Lung (tissue), 12 donors: Measurements from ENCODE around the gene CREG2. TPM values are rescaled to one million over a fixed set of nuclear protein-coding genes. Genes with fewer than 3 reads are reported as not detected.
A peak's percentile ranks its signal among the peaks of the same experiment; 100 is the strongest.

Experiments used
- ATAC-seq: fragments of 200-7000 bp; cut with Tn5 transposase; one replicate; pipeline ENCODE4 v1.9.1; 2020; ENCODE audit warnings: moderate number of reproducible peaks; ENCODE audit not compliant: insufficient read depth, low FRiP score
- DNase-seq, 3 donors: peaks; one replicate each; pipeline ENCODE4 v3.0.0-alpha.2; 2013 to 2017
- H3K27ac ChIP-seq, 2 donors: one replicate each; pipeline ENCODE4 v1.5.1; 2013; ENCODE audit warnings: mild to moderate bottlenecking in 2 of 2, moderate library complexity in 2 of 2, control low read depth in 1 of 2, inconsistent platforms in 1 of 2, low read depth in 1 of 2, low read length in 1 of 2
- H3K27me3 ChIP-seq, 3 donors: one replicate each; pipeline ENCODE4 v1.5.1; 2013; ENCODE audit warnings: low read length in 2 of 3; ENCODE audit not compliant: control insufficient read depth in 3 of 3, insufficient read depth in 3 of 3
- H3K36me3 ChIP-seq, 4 donors: one replicate each; pipeline ENCODE4 v1.5.1; 2013; ENCODE audit warnings: low read length in 4 of 4, mild to moderate bottlenecking in 1 of 4, moderate library complexity in 1 of 4; ENCODE audit not compliant: control insufficient read depth in 4 of 4, insufficient read depth in 4 of 4
- H3K4me1 ChIP-seq, 5 donors: one replicate each; pipeline ENCODE4 v1.5.1; 2013; ENCODE audit warnings: low read length in 5 of 5, mild to moderate bottlenecking in 2 of 5, moderate library complexity in 1 of 5; ENCODE audit not compliant: control insufficient read depth in 5 of 5, insufficient read depth in 5 of 5
- H3K4me3 ChIP-seq: one replicate; pipeline ENCODE4 v1.5.1; 2013; ENCODE audit warnings: mild to moderate bottlenecking, control low read depth, moderate library complexity
- H3K9ac ChIP-seq, 2 donors: one replicate each; pipeline ENCODE4 v1.5.1; 2013; ENCODE audit warnings: low read length in 2 of 2, control low read depth in 1 of 2; ENCODE audit not compliant: insufficient read depth in 1 of 2
- H3K9me3 ChIP-seq, 4 donors: one replicate each; pipeline ENCODE4 v1.5.1; 2013; ENCODE audit warnings: low read length in 3 of 4, mild to moderate bottlenecking in 1 of 4, moderate library complexity in 1 of 4; ENCODE audit not compliant: control insufficient read depth in 4 of 4, insufficient read depth in 3 of 4
- CTCF ChIP-seq: IDR thresholded peaks from 2 replicates; pipeline ENCODE4 v1.5.1; 2012; ENCODE audit warnings: mild to moderate bottlenecking; ENCODE audit errors: control extremely low read depth, extremely low read depth
- WGBS, 2 donors: extraction: QIAGEN DNeasy Blood & Tissue Kit; methylation state at CpG; one replicate each; pipeline ENCODE4 v1.1.7; 2013; 5-methylcytosine and 5-hydroxymethylcytosine counted together
- polyA plus RNA-seq, 2 donors: library from polyadenylated mRNA; stranded (reverse); fragments of 200-250 nt; gene quantifications; one replicate each; pipeline ENCODE4 v1.2.1, GENCODE V29; 2013
- total RNA-seq, 2 donors: library from RNA; depleted of rRNA in 1 of 2; stranded (reverse); fragments of >200 nt in 1 of 2; gene quantifications; one replicate each; pipeline ENCODE4 v1.2.1, GENCODE V29; 2014 to 2021
- donor health status: control.
- donor health status: control.
- donor health status: Bipolar disorder and iron deficiency.
- donor health status: healthy.
- donor health status: DM: yes; HTN: yes; CAD: no.

The CREG2 gene
- total and polyA plus RNA-seq, 4 donors, result 0.06 to 0.67 (median 0.08) TPM; not detected in 1

DNA sequence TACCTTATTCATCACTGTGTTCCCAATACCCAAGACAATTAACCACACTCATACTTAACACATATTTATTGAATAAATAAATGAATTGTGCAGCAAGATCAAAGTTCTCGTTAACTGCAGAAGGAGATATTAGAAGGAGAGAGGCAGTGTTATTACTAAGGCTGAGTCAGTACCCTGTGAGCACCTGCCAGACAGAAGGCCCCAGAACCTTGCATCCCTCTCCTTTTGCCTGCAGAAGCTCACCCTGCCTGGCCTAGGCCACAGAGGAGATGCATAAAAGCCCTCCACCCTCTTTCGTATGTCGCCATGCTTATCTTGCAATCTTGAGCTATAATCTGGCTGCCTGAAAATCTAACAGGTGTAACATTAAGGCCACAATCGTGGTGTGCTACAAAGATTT is 58.3 kb downstream of the CREG2 start:
- no peaks in the 10 kb centered on the region for H3K27me3 ChIP-seq
- H3K4me1 ChIP-seq, result peaks cover 0 to 20% (median 1%) of the 10 kb centered on the region in 5 donors
- H3K27ac ChIP-seq, result peak overlapping the region in 1 of 2 donors; percentile 35
- no peaks in the 10 kb centered on the region for H3K9me3 ChIP-seq
- no peak for ATAC-seq
- no peak for DNase-seq
- no peak overlapping the region for H3K4me3 ChIP-seq
- H3K36me3 ChIP-seq, result no peaks in the 10 kb centered on the region
- 42 to 66% methylated on average over 4 of the region's 4 CpGs for WGBS, 2 donors
- no peak for TF ChIP-seq CTCF
- H3K9ac ChIP-seq, result no peak overlapping the region

- H3K9ac ChIP-seq, result no peak overlapping the region
- no peak for TF ChIP-seq CTCF
- ATAC-seq (peak; percentile 79), DNase-seq (peak in 1 of 3 donors; percentile 35)
- WGBS, 2 donors, result 2 to 12% methylated on average over 3 of the region's 3 CpGs
- no peaks in the 10 kb centered on the region for H3K9me3 ChIP-seq
- H3K27me3 ChIP-seq, result no peaks in the 10 kb centered on the region
- H3K4me3 ChIP-seq, result no peak overlapping the region
- no peak overlapping the region for H3K27ac ChIP-seq
- H3K4me1 ChIP-seq, result peaks cover 0 to 20% (median 1%) of the 10 kb centered on the region in 5 donors
- no peaks in the 10 kb centered on the region for H3K36me3 ChIP-seq
Observed at GRCh38 chr2:101328474-101329007, 58.8 kb downstream of the CREG2 start.

DNA sequence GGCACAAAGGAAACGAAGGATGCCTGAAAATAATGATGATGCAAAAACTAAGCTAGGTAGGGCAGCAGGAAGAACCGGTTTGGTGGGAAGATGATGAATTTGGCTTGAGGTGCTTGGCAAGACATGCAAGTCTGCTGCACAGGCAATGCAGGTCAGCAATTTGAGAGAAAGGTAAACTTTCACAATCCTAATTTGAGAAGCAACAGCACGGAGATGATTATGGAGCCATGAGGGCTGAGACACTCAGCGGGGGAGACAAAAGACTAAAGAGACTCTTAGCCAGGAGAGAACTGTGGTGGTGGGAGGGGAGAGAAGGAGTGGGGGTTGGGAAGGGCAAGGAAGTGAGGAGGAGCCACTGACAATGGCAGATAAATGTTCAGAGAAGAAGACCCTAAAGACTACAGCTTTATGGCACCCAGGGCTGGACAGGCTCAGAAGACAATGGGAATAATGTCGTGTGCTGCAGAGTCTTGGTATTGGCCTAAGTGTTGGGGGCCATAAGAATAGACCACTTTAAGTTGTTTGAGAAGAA is 59.4 kb downstream of the CREG2 start:
- no peak for TF ChIP-seq CTCF

More for the DNA sequence above, 59.4 kb downstream of the CREG2 start:
- Histone ChIP-seq H3K4me3 (no peak overlapping the region), H3K36me3 (no peaks in the 10 kb centered on the region), H3K9me3 (no peaks in the 10 kb centered on the region), H3K27me3 (no peaks in the 10 kb centered on the region), H3K4me1 (peaks cover 0 to 20% (median 1%) of the 10 kb centered on the region in 5 donors), H3K27ac (peak overlapping the region in 1 of 2 donors; percentile 58), H3K9ac (no peak overlapping the region)
- WGBS, 2 donors, result 34 to 36% methylated on average over 5 of the region's 5 CpGs
- DNase-seq, result peak; percentile 59 to 81 (median 64)
- ATAC-seq, result peak; percentile 49
